Esophagus squamous epithelium (tissue), 4 donors: Measurements from ENCODE around the gene CCNB1IP1.

ENCODE experiments used
- POLR2A ChIP-seq, 4 donors: fragments of 450-650 bp; IDR thresholded peaks; one replicate each; pipeline ENCODE4 v1.6.1; 2017; ENCODE audit warnings: antibody characterized with exemption in 4 of 4, mild to moderate bottlenecking in 4 of 4, moderate library complexity in 3 of 4
- TF ChIP-seq, protein P1 (sequence below), 6 experiments: fragments of 450-650 bp in 4 of 6; fragments of 200-600 bp in 2 of 6; sonication (generic) in 2 of 6; IDR thresholded peaks; one replicate each; pipeline ENCODE4 v1.5.1; 2016 to 2019; ENCODE audit warnings: antibody characterized with exemption in 6 of 6, mild to moderate bottlenecking in 4 of 6, moderate library complexity in 4 of 6

DNA sequence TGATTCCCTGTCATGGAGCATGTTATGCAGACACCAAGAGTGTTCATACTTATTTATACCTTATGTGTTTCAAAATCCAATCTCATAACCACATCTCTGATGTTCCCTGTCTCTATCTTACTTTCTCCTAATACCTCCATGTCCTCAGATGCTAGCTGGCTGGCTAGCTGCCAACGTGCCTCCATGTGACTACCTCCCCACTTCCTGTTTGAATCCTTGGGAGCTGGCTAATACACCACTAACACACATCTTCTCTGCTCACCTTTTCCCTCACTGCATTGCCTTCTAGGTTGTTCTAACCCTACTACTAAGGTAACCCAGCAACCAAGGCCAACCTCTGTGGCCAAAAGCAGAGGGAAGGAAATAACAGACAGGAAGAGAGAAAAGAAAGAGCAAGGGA, 54.7 kb downstream of the CCNB1IP1 start:
- TF ChIP-seq, protein P1, sequence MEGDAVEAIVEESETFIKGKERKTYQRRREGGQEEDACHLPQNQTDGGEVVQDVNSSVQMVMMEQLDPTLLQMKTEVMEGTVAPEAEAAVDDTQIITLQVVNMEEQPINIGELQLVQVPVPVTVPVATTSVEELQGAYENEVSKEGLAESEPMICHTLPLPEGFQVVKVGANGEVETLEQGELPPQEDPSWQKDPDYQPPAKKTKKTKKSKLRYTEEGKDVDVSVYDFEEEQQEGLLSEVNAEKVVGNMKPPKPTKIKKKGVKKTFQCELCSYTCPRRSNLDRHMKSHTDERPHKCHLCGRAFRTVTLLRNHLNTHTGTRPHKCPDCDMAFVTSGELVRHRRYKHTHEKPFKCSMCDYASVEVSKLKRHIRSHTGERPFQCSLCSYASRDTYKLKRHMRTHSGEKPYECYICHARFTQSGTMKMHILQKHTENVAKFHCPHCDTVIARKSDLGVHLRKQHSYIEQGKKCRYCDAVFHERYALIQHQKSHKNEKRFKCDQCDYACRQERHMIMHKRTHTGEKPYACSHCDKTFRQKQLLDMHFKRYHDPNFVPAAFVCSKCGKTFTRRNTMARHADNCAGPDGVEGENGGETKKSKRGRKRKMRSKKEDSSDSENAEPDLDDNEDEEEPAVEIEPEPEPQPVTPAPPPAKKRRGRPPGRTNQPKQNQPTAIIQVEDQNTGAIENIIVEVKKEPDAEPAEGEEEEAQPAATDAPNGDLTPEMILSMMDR (IDR thresholded peaks at IDR 0.05) = no peak
- TF ChIP-seq POLR2A (IDR thresholded peaks at IDR 0.05) = no peak
